Activated CD4-positive, alpha-beta T cell treated with anti-CD3 and anti-CD28 coated beads for 36 hours (primary cell): ENCODE results near the gene OSTF1. TPM values are rescaled to one million over a fixed set of nuclear protein-coding genes. Genes with fewer than 3 reads are reported as not detected.

Experiments
- ATAC-seq: fragments of 200-7000 bp; cut with Tn5 transposase; one replicate; pipeline ENCODE4 v1.10.0; 2021; ENCODE audit warnings: mild to moderate bottlenecking, moderate library complexity
- CTCF ChIA-PET: fragments of 350-600 bp; sonication (Branson Sonifier 250); formaldehyde crosslinking; loops from one replicate; lab custom pipeline; 2021; ENCODE audit warnings: antibody characterized with exemption; lab: Charles Lee
- POLR2A ChIA-PET: fragments of 350-600 bp; sonication (Branson Sonifier 250); formaldehyde crosslinking; loops from one replicate; lab custom pipeline; 2021; ENCODE audit warnings: antibody characterized with exemption, inconsistent platforms; lab: Charles Lee
- DNase-seq: peaks from one replicate; pipeline ENCODE4 v3.0.0-alpha.2; 2020
- H3K27ac Mint-ChIP-seq: one replicate; pipeline ENCODE4 v1.8.0; 2021; ENCODE audit warnings: mixed read lengths
- H3K27me3 Mint-ChIP-seq: one replicate; pipeline ENCODE4 v1.8.0; 2021; ENCODE audit warnings: mixed read lengths
- H3K36me3 Mint-ChIP-seq: one replicate; pipeline ENCODE4 v1.8.0; 2021; ENCODE audit warnings: low read depth, mixed read lengths
- H3K4me1 Mint-ChIP-seq: one replicate; pipeline ENCODE4 v1.8.0; 2021; ENCODE audit warnings: mixed read lengths
- H3K4me3 Mint-ChIP-seq: one replicate; pipeline ENCODE4 v1.8.0; 2021; ENCODE audit warnings: mild to moderate bottlenecking, moderate library complexity, mixed read lengths
- H3K9me3 Mint-ChIP-seq: one replicate; pipeline ENCODE4 v1.8.0; 2021; ENCODE audit warnings: low read depth, mixed read lengths
- intact Hi-C, 2 experiments: fragments of 100-400 bp; cut with DNase I in 1 of 2; cut with micrococcal nuclease in 1 of 2; formaldehyde crosslinking; loops; one replicate each; pipeline versions ENCODE4 v1.14.2 to v1.15.1; 2022 to 2024; cut with DNase I, micrococcal nuclease
- total RNA-seq, 2 experiments: library from RNA; stranded (reverse); gene quantifications; one replicate each; pipeline ENCODE4 v1.2.3, GENCODE V29; 2021

Gene OSTF1
- total RNA-seq, 2 experiments from 2014 or later = 72.6 to 85.5 TPM

DNA sequence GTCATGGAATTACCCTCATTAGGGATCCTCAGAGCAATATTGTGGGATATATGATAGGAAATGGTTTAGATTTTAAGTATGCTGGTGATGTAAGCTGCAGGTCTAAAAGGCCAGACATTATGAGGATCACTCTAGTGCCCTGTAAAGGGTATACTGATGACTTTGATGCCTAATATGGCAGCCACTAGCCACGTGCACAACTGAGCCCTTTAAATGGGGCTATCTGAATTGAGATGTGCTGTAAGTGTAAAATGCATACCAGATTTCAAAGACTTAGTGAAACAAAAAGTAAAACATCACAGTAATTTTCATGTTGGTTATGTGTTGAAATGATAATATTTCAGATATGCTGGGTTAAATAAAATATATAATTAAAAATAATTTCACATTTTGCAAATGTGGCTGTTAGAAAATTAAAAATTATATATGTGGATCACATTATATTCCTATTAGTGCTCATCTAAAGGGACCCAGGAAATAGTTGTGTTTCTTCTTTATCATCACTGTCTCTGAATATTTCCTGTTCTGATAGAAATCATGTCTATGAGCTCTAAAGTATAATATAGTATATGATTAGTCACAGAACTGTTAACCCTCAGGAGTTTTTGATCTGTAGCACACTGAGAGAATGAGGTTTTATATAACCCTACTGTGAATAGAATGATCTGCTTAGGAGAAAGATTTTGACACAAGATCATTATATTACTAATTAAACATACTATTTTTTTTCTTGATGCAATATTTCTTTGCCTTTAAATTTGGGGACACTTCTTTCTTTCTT, 50.1 kb downstream of the OSTF1 start:
- peaks cover 47% of the 10 kb centered on the region for H3K4me1 Mint-ChIP-seq
- peak; percentile 75 for ATAC-seq
- no peak for DNase-seq
- H3K9me3 Mint-ChIP-seq = peaks cover 2% of the 10 kb centered on the region
- H3K4me3 Mint-ChIP-seq = no peak overlapping the region
- intact Hi-C loops = no loop called here
- ChIA-PET CTCF (interaction anchor here (0.6 to 1.5 kb wide), 2 partner anchors 10 to 1164 kb away, joined by 3 to 6 read pairs; no protein-coding TSS in a partner anchor), POLR2A (no interaction called here)
- H3K36me3 Mint-ChIP-seq = peaks cover 65% of the 10 kb centered on the region
- no peaks in the 10 kb centered on the region for H3K27me3 Mint-ChIP-seq
- no peak overlapping the region for H3K27ac Mint-ChIP-seq

DNA sequence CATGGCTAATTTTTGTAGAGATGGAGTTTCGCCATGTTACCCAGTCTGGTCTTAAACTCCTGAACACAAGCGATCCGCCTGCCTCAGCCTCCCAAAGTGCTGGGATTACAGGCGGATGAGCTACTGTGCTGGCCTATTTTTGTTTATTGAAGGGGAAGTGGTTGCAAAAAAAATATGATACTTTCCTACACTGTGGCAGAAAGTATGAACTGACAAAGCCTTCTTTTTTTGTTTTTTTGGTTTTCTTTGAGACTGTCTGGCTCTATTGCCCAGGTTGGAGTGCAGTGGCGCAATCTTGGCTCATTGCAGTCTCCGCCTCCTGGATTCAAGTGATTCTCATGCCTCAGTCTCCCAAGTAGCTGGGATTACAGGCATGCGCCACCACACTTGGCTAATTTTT, 50.9 kb downstream of the OSTF1 start:
- Mint-ChIP-seq H3K4me1 (peaks cover 47% of the 10 kb centered on the region), H3K9me3 (peaks cover 4% of the 10 kb centered on the region), H3K36me3 (peaks cover 72% of the 10 kb centered on the region), H3K27me3 (no peaks in the 10 kb centered on the region), H3K27ac (no peak overlapping the region), H3K4me3 (no peak overlapping the region)
- intact Hi-C loops = no loop called here
- POLR2A ChIA-PET = no interaction called here
- DNase-seq (no peak), ATAC-seq (no peak)
- CTCF ChIA-PET = interaction anchor here (0.6 kb wide), 1 partner anchor 1163 kb away, joined by 3 read pairs; no protein-coding TSS in a partner anchor

DNA sequence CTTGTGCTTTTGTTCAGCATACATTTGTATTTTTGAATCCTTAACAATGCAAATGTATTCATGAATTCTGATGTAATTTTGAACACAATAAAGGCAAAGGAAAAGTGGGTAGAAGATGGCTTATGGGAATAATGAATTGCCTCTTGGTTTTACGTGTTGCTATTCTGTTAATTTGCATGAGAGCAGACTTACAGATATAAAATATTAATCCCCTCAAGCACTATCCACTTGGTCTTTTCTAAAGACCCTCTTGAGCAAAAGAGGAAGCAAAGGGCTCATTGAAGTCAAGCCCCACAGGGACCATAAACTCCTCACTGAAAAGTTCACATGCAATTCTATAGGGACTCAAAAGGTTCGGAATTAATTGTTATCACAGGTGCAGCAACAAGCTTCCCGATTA, 51.9 kb downstream of the OSTF1 start:
- H3K4me1 Mint-ChIP-seq = peaks cover 49% of the 10 kb centered on the region
- no peaks in the 10 kb centered on the region for H3K27me3 Mint-ChIP-seq
- intact Hi-C loops = loop anchor here in 1 of 2 experiments (10.0 kb wide), 1 partner anchor 1985 kb away; the partner anchor contains the start of gene ANXA1
- CTCF ChIA-PET = interaction anchor here (0.5 to 1.0 kb wide), 2 partner anchors 8 to 45 kb away, joined by 3 read pairs; no protein-coding TSS in a partner anchor
- POLR2A ChIA-PET = no interaction called here
- H3K9me3 Mint-ChIP-seq = peaks cover 10% of the 10 kb centered on the region
- H3K4me3 Mint-ChIP-seq = no peak overlapping the region
- H3K36me3 Mint-ChIP-seq = peaks cover 75% of the 10 kb centered on the region
- DNase-seq = no peak
- H3K27ac Mint-ChIP-seq = no peak overlapping the region
- no peak for ATAC-seq

DNA sequence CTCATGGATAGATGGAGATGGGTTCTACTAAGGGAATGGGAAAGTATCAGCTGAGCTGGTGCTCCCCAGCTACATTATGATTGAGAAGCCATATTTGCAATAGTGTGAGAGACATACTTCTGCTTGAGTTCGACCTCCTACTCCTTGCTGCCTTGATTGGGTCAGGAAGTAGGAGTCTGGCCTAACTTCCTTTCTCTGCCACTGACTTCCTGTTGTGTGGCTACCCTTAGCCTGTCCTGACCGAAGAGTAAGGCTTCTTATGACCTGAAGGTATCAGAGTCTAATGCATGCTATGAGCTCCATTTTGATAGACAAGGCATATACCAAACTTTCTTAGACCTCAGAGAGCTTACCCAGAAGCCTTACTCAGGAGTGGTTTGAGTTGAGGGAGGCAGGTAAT, 53.9 kb downstream of the OSTF1 start:
- H3K4me3 Mint-ChIP-seq = no peak overlapping the region

DNA sequence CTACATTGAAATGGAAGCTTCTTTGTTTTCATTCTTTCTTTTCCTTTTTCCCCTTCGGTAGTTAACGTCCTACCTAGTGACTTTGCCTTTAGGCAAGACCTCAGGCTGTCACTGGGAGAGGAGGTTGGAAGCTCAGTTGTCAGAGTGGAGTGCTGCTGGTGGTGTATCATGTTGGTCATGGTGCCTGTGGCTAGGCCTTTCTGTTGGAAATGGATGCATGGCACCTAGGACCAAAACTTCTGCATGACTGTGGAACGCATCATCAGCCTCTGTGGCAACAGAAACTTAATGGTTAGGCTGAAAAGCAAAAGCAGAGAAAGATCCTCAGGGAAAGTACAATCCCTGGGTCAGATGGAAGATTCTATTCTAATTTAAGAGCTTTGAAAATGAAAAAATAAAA, 57.9 kb downstream of the OSTF1 start:
- H3K4me1 Mint-ChIP-seq = peaks cover 63% of the 10 kb centered on the region
- CTCF ChIA-PET = interaction anchor here (0.8 to 1.7 kb wide), 5 partner anchors 11 to 194 kb away, joined by 3 to 5 read pairs (median 4); partner anchors contain the start of gene C9orf40
- no peak overlapping the region for H3K27ac Mint-ChIP-seq
- POLR2A ChIA-PET = no interaction called here
- no peaks in the 10 kb centered on the region for H3K27me3 Mint-ChIP-seq
- H3K9me3 Mint-ChIP-seq = peaks cover 15% of the 10 kb centered on the region
- H3K4me3 Mint-ChIP-seq = no peak overlapping the region
- intact Hi-C loops = loop anchor here in 1 of 2 experiments (5.0 to 10.0 kb wide), 2 partner anchors 194 to 1991 kb away; partner anchors contain the start of genes ANXA1 and C9orf40
- H3K36me3 Mint-ChIP-seq = peaks cover 67% of the 10 kb centered on the region
- DNase-seq = peak; percentile 30
- ATAC-seq = no peak

More for the DNA sequence above, 53.9 kb downstream of the OSTF1 start:
- DNase-seq (no peak), ATAC-seq (peak; percentile 43)
- intact Hi-C loops = loop anchor here in 1 of 2 experiments (10.0 kb wide), 1 partner anchor 1987 kb away; the partner anchor contains the start of gene ANXA1
- ChIA-PET CTCF (interaction anchor here (0.9 kb wide), 1 partner anchor 115 kb away, joined by 3 read pairs; no protein-coding TSS in a partner anchor), POLR2A (no interaction called here)
- Mint-ChIP-seq H3K9me3 (peaks cover 15% of the 10 kb centered on the region), H3K36me3 (peaks cover 71% of the 10 kb centered on the region), H3K27ac (no peak overlapping the region), H3K4me1 (peaks cover 57% of the 10 kb centered on the region), H3K27me3 (no peaks in the 10 kb centered on the region)

DNA sequence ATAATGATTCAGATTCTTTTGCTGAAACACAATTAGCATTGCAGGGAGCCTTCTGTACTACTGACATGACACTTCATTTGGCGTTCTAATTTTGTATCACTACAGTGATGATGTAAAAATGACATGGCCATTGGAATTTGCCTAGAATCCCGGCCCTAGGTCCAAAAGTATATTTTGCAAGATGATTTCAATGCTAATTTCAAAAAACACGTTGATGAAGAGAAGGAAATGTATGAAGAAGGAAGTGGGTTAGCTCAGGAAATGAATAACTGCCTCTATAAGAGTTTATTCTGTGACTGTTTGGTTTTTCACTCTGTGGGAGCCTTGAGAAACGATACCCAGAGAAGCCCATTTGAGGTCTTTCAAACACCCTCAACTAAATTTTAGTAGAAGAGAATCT, 59.3 kb downstream of the OSTF1 start:
- Mint-ChIP-seq H3K36me3 (peaks cover 57% of the 10 kb centered on the region), H3K27ac (peak overlapping the region; percentile 89), H3K27me3 (no peaks in the 10 kb centered on the region), H3K4me1 (peaks cover 67% of the 10 kb centered on the region), H3K9me3 (peaks cover 15% of the 10 kb centered on the region), H3K4me3 (peak overlapping the region; percentile 51)
- DNase-seq = no peak
- intact Hi-C loops = loop anchor here (1.0 to 10.0 kb wide), 6 partner anchors 19 to 1993 kb away; partner anchors contain the start of genes ANXA1 (in 1 of the 2), C9orf40 (in 1 of the 2) and CARNMT1 (in 1 of the 2)
- ChIA-PET POLR2A (interaction anchor here (1.0 to 1.4 kb wide), 2 partner anchors 30 to 119 kb away, joined by 3 to 6 read pairs; partner anchors contain the start of gene CARNMT1), CTCF (interaction anchor here (1.2 to 2.5 kb wide), 3 partner anchors 38 to 371 kb away, joined by 3 to 7 read pairs (median 5); no protein-coding TSS in a partner anchor)
- ATAC-seq = peak; percentile 33

DNA sequence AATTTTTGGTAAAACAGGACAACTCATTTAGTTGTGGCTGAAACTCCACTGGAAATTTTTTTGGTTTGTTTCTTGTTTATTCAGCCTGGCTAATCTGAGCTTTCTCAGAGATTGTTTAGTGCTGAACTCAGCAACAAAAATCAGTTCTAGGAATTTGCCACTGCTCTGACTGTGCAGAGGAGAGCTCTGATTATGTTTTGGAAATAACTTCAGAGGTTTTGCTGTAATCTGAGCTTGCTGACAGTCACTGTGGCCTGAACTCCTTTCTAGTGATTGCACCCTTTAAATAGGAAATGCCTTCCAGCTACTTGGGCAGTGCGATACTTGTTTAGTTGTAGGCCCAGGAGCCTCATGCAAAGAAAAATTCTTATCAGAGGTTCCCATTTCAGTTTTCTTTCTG, 60.2 kb downstream of the OSTF1 start:
- DNase-seq = peak; percentile 28
- Mint-ChIP-seq H3K27ac (peak overlapping the region; percentile 89), H3K4me3 (no peak overlapping the region), H3K36me3 (peaks cover 48% of the 10 kb centered on the region), H3K9me3 (peaks cover 12% of the 10 kb centered on the region), H3K4me1 (peaks cover 71% of the 10 kb centered on the region), H3K27me3 (no peaks in the 10 kb centered on the region)
- ChIA-PET CTCF (interaction anchor here (0.9 to 2.5 kb wide), 5 partner anchors 11 to 375 kb away, joined by 3 to 7 read pairs (median 5); no protein-coding TSS in a partner anchor), POLR2A (interaction anchor here (0.7 to 1.4 kb wide), 4 partner anchors 18 to 120 kb away, joined by 3 to 6 read pairs (median 4); partner anchors contain the start of genes CARNMT1, NMRK1 and OSTF1)
- ATAC-seq = peak; percentile 58
- intact Hi-C loops = loop anchor here (1.0 to 10.0 kb wide), 6 partner anchors 20 to 1994 kb away; partner anchors contain the start of genes ANXA1 (in 1 of the 2), C9orf40 (in 1 of the 2) and CARNMT1 (in 1 of the 2)

DNA sequence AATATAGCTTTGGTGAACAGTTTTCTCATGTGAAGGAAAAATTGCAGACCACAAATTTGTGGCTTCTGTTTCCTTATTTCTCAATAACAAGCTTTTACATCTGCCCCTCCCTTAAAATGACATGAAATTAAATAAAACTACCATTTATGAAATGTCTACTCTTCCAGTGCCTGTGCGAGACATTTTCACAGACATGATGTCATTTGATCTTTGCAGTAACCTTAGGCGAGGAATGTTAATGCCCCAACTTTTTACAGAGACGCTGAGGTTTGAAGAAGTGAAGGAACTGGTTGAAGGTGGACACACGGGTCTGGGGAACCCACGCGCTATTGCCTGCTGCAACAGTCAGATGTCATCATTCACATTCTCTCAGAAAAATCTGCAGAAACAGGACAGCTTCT, 61.5 kb downstream of the OSTF1 start:
- no peak for DNase-seq
- H3K4me3 Mint-ChIP-seq = peak overlapping the region; percentile 9
- H3K4me1 Mint-ChIP-seq = peaks cover 77% of the 10 kb centered on the region
- H3K27ac Mint-ChIP-seq = peak overlapping the region; percentile 82
- no peaks in the 10 kb centered on the region for H3K27me3 Mint-ChIP-seq
- peaks cover 37% of the 10 kb centered on the region for H3K36me3 Mint-ChIP-seq
- CTCF ChIA-PET = interaction anchor here (0.6 kb wide), 1 partner anchor 63 kb away, joined by 3 read pairs; no protein-coding TSS in a partner anchor
- intact Hi-C loops = loop anchor here (2.0 to 10.0 kb wide), 6 partner anchors 21 to 1995 kb away; partner anchors contain the start of genes ANXA1 (in 1 of the 2) and C9orf40 (in 1 of the 2)
- POLR2A ChIA-PET = interaction anchor here (0.5 kb wide), 1 partner anchor 1997 kb away, joined by 3 read pairs; no protein-coding TSS in a partner anchor
- no peak for ATAC-seq
- H3K9me3 Mint-ChIP-seq = peaks cover 9% of the 10 kb centered on the region

DNA sequence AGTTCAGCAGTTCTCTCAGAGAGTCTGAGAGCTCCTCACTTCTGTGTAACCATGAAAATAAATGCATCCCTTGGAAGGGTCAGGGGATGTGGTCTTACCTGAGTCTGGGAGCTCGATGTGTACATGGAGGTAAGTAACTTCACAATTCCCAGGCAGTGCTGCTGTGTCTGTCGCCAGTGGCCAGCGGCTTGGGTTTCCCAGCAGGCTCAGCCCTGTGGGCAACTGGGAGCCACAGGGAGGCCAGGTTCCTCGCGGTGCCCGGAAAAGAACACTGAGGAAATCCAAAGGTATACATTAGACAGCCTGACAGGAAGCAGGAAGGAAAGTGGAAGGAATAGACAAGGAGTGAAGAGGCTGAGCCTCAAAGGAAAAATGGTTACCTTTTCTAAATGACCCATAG, 62.2 kb downstream of the OSTF1 start:
- no peaks in the 10 kb centered on the region for H3K27me3 Mint-ChIP-seq
- H3K36me3 Mint-ChIP-seq = peaks cover 31% of the 10 kb centered on the region
- CTCF ChIA-PET = no interaction called here
- intact Hi-C loops = loop anchor here in 1 of 2 experiments (5.0 to 10.0 kb wide), 3 partner anchors 378 to 1427 kb away; no protein-coding TSS in a partner anchor
- H3K27ac Mint-ChIP-seq = peak overlapping the region; percentile 87
- peaks cover 77% of the 10 kb centered on the region for H3K4me1 Mint-ChIP-seq
- DNase-seq (no peak), ATAC-seq (no peak)
- H3K4me3 Mint-ChIP-seq = no peak overlapping the region
- H3K9me3 Mint-ChIP-seq = peaks cover 3% of the 10 kb centered on the region
- POLR2A ChIA-PET = no interaction called here

DNA sequence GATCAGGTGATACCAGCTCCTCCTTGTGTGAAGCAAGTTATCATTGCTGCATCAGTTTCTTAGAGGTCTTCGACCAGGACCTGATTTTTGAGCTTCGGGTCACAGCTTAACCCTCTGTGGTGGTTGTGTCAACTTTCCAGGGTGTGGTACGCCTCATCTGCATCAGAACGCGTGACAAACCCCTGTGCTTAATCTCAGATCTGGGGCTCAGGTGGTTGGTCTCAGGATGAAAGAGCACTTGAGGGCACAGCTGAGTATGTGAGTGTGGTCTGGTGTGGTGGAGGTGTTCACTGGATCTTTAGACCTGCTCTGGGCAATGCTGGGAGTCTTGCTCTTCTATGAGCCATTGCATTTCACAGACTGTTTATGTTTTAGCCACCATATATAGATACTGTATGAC, 64.1 kb downstream of the OSTF1 start:
- intact Hi-C loops = loop anchor here in 1 of 2 experiments (1.0 to 10.0 kb wide), 4 partner anchors 35 to 1425 kb away; no protein-coding TSS in a partner anchor
- CTCF ChIA-PET = interaction anchor here (0.8 to 1.2 kb wide), 3 partner anchors 11 to 33 kb away, joined by 3 to 7 read pairs (median 5); no protein-coding TSS in a partner anchor
- ATAC-seq (peak; percentile 67), DNase-seq (peak; percentile 74)
- H3K9me3 Mint-ChIP-seq = no peaks in the 10 kb centered on the region
- H3K4me3 Mint-ChIP-seq = peak overlapping the region; percentile 7
- H3K4me1 Mint-ChIP-seq = peaks cover 76% of the 10 kb centered on the region
- POLR2A ChIA-PET = interaction anchor here (0.9 to 1.1 kb wide), 2 partner anchors 35 to 64 kb away, joined by 3 to 4 read pairs; partner anchors contain the start of genes NMRK1 and OSTF1
- H3K27ac Mint-ChIP-seq = peak overlapping the region; percentile 81
- peaks cover 17% of the 10 kb centered on the region for H3K36me3 Mint-ChIP-seq
- H3K27me3 Mint-ChIP-seq = no peaks in the 10 kb centered on the region
